Measurements from ENCODE around the gene ERN1. TPM values are rescaled to one million over a fixed set of nuclear protein-coding genes. Genes with fewer than 3 reads are reported as not detected.

ERN1 gene
- total and polyA plus RNA-seq, 3 donors from 2014 or later = 7.0 to 13.0 (median 12.8) TPM

GRCh38 chr17:64032081-64032480 lies 97.9 kb downstream of the ERN1 start:
- Histone ChIP-seq H3K4me3 (no peak overlapping the region), H3K4me1 (no peaks in the 10 kb centered on the region), H3K36me3 (ENCODE audit: low read depth, missing control alignments) (no peaks in the 10 kb centered on the region), H3K9me3 (no peaks in the 10 kb centered on the region), H3K27ac (no peak overlapping the region), H3K27me3 (no peaks in the 10 kb centered on the region)
- DNase-seq = no peak
- 90 to 93% methylated on average over 4 of the region's 4 CpGs for WGBS, 2 donors
- intact Hi-C loops (cut with DNase I; ENCODE audit: low total_unique reads) = no loop called here
- no peak for TF ChIP-seq POLR2A (IDR thresholded peaks at IDR 0.05)
- no peak for TF ChIP-seq CTCF (IDR thresholded peaks at IDR 0.05)

- intact Hi-C loops (cut with DNase I; ENCODE audit: low total_unique reads) = loop anchor here (5.0 to 10.0 kb wide), 2 partner anchors 103 to 114 kb away; partner anchors contain the start of genes CSHL1, ERN1 and GH1
- Histone ChIP-seq H3K4me1 (no peaks in the 10 kb centered on the region), H3K4me3 (no peak overlapping the region), H3K36me3 (ENCODE audit: low read depth, missing control alignments) (no peaks in the 10 kb centered on the region), H3K9me3 (no peaks in the 10 kb centered on the region), H3K27me3 (no peaks in the 10 kb centered on the region), H3K27ac (no peak overlapping the region)
- 46 to 50% methylated on average over 3 of the region's 3 CpGs for WGBS, 2 donors
- no peak for TF ChIP-seq POLR2A (IDR thresholded peaks at IDR 0.05)
- peak; percentile 51 to 79 (median 68) for TF ChIP-seq CTCF (IDR thresholded peaks at IDR 0.05)
- DNase-seq = peak; percentile 77
Measured at GRCh38 chr17:64028874-64029464, 101.0 kb downstream of the ERN1 start.

- Histone ChIP-seq H3K9me3 (no peaks in the 10 kb centered on the region), H3K4me3 (no peak overlapping the region)
- intact Hi-C loops (cut with DNase I; ENCODE audit: low total_unique reads) = loop anchor here (5.0 to 10.0 kb wide), 2 partner anchors 106 to 111 kb away; partner anchors contain the start of genes CSHL1, ERN1 and GH1
Measured at GRCh38 chr17:64025732-64026294, 104.1 kb downstream of the ERN1 start.

GRCh38 chr17:64024781-64025731 lies 104.9 kb downstream of the ERN1 start:
- DNase-seq = no peak
- no peak overlapping the region for H3K4me3 ChIP-seq
- H3K9me3 ChIP-seq = no peaks in the 10 kb centered on the region
- H3K27me3 ChIP-seq = no peaks in the 10 kb centered on the region
- 59 to 65% methylated on average over 19 of the region's 19 CpGs for WGBS, 2 donors
- intact Hi-C loops (cut with DNase I; ENCODE audit: low total_unique reads) = loop anchor here (5.0 to 10.0 kb wide), 2 partner anchors 107 to 110 kb away; partner anchors contain the start of genes CSHL1, ERN1 and GH1
- no peak overlapping the region for H3K27ac ChIP-seq
- no peak for TF ChIP-seq POLR2A (IDR thresholded peaks at IDR 0.05)
- TF ChIP-seq CTCF (IDR thresholded peaks at IDR 0.05) = no peak
- no peaks in the 10 kb centered on the region for H3K4me1 ChIP-seq
- H3K36me3 ChIP-seq (ENCODE audit: low read depth, missing control alignments) = no peaks in the 10 kb centered on the region

More at GRCh38 chr17:64025732-64026294, 104.1 kb downstream of the ERN1 start:
- TF ChIP-seq CTCF (IDR thresholded peaks at IDR 0.05) (peak; percentile 69 to 98 (median 90)), POLR2A (IDR thresholded peaks at IDR 0.05) (no peak)
- Histone ChIP-seq H3K27ac (no peak overlapping the region), H3K36me3 (ENCODE audit: low read depth, missing control alignments) (no peaks in the 10 kb centered on the region), H3K4me1 (no peaks in the 10 kb centered on the region), H3K27me3 (no peaks in the 10 kb centered on the region)
- WGBS, 2 donors = 0 to 4% methylated on average over 10 to 21 of the region's 21 CpGs
- peak; percentile 81 for DNase-seq
